ENCODE data around the gene CGREF1. TPM values are rescaled to one million over a fixed set of nuclear protein-coding genes. Genes with fewer than 3 reads are reported as not detected.

The CGREF1 gene
- total RNA-seq, 1 experiment from 2014 or later = 0.37 TPM

GRCh38 chr2:27158468-27158867 is 39.5 kb upstream of the CGREF1 start:
- 0 out of 2 replicates have a peak, but pooled peaks cover 5% of the 10 kb centered on the region for H3F3A ChIP-seq (ENCODE audit: insufficient read depth, low read depth)
- H2AFZ ChIP-seq = no peak overlapping the region
- no peak overlapping the region for H3K4me2 ChIP-seq
- no peak overlapping the region for H3K4me3 ChIP-seq
- 0 out of 2 replicates have a peak, but pooled peaks cover 5% of the 10 kb centered on the region for H3K4me1 ChIP-seq (replicated peaks; ENCODE audit: insufficient read depth)
- intact Hi-C loops (cut with micrococcal nuclease; ENCODE audit: unreplicated experiment) = no loop called here
- H3K79me2 ChIP-seq (ENCODE audit: low read depth) = no peaks in the 10 kb centered on the region
- no peak for DNase-seq
- H4K20me1 ChIP-seq (ENCODE audit: insufficient read depth) = no peaks in the 10 kb centered on the region
- H3K36me3 ChIP-seq (ENCODE audit: low read depth) = no peaks in the 10 kb centered on the region
- BruUV-seq (replicated peaks) = no TSS peak
- CTCF ChIA-PET = no interaction called here
- H3K9me3 ChIP-seq (ENCODE audit: insufficient read depth, low read depth) = no peaks in the 10 kb centered on the region
- no peaks in the 10 kb centered on the region for H3K9me2 ChIP-seq (ENCODE audit: insufficient read depth)
- POLR2A ChIA-PET (ENCODE audit: unreplicated experiment) = no interaction called here
- no peak overlapping the region for H3K27ac ChIP-seq
- H3K27me3 ChIP-seq (ENCODE audit: insufficient read depth, low read depth) = no peaks in the 10 kb centered on the region
- TF ChIP-seq EZH2 (IDR thresholded peaks at IDR 0.05; ENCODE audit: low read depth) = no peak

GRCh38 chr2:27155069-27155520 is 36.2 kb upstream of the CGREF1 start:
- CTCF ChIA-PET = no interaction called here
- no peaks in the 10 kb centered on the region for H3K36me3 ChIP-seq (ENCODE audit: low read depth)
- no peak overlapping the region for H3K4me3 ChIP-seq
- H3K4me2 ChIP-seq = no peak overlapping the region
- no peaks in the 10 kb centered on the region for H4K20me1 ChIP-seq (ENCODE audit: insufficient read depth)
- H3K9me3 ChIP-seq (ENCODE audit: insufficient read depth, low read depth) = no peaks in the 10 kb centered on the region
- no peak overlapping the region for H2AFZ ChIP-seq
- TF ChIP-seq EZH2 (IDR thresholded peaks at IDR 0.05; ENCODE audit: low read depth) (no peak), CTCF (conservative IDR thresholded peaks at IDR 0.05) (no peak)
- no peak overlapping the region for H3K27ac ChIP-seq
- intact Hi-C loops (cut with micrococcal nuclease; ENCODE audit: unreplicated experiment) = no loop called here
- H3K4me1 ChIP-seq (replicated peaks; ENCODE audit: insufficient read depth) = no peaks in the 10 kb centered on the region
- no peaks in the 10 kb centered on the region for H3K79me2 ChIP-seq (ENCODE audit: low read depth)
- no peak for DNase-seq
- no peaks in the 10 kb centered on the region for H3K9me2 ChIP-seq (ENCODE audit: insufficient read depth)
- BruUV-seq (replicated peaks) = no TSS peak
- H3F3A ChIP-seq (ENCODE audit: insufficient read depth, low read depth) = peaks cover 4% of the 10 kb centered on the region; the same call in 1 of the 2 replicates
- POLR2A ChIA-PET (ENCODE audit: unreplicated experiment) = interaction anchor here (0.6 kb wide), 1 partner anchor 57 kb away, joined by 4 read pairs; the partner anchor contains the start of genes ATRAID and SLC5A6
- no peaks in the 10 kb centered on the region for H3K27me3 ChIP-seq (ENCODE audit: insufficient read depth, low read depth)

DNA sequence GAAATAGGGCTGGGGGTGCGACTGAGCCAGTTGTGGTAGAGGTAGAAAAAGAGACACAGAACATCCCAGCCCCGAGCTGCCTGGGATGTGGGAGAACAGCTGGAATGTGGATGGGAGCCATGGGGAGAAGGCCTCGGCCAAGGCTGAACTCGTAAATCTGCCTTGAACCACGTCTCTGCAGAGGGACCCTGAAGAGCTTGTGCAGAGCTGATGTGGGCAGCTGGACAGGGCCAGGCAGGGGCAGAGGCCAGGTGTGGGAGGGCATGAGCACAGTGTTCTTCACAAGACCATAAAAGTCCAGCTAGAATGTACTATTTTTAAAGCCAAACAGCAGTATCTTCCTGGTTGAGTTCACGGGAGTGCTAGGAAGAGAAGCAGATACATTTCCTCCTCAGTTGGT is 35.6 kb upstream of the CGREF1 start:
- ChIA-PET POLR2A (ENCODE audit: unreplicated experiment) (interaction anchor here (0.6 kb wide), 1 partner anchor 58 kb away, joined by 4 read pairs; the partner anchor contains the start of genes ATRAID and SLC5A6), CTCF (no interaction called here)
- Histone ChIP-seq H3K27ac (no peak overlapping the region), H3K9me2 (ENCODE audit: insufficient read depth) (no peaks in the 10 kb centered on the region), H3K9me3 (ENCODE audit: insufficient read depth, low read depth) (no peaks in the 10 kb centered on the region), H3K4me1 (replicated peaks; ENCODE audit: insufficient read depth) (no peaks in the 10 kb centered on the region), H3K4me3 (no peak overlapping the region), H2AFZ (no peak overlapping the region), H3K4me2 (no peak overlapping the region), H4K20me1 (ENCODE audit: insufficient read depth) (no peaks in the 10 kb centered on the region), H3F3A (ENCODE audit: insufficient read depth, low read depth) (peaks cover 4% of the 10 kb centered on the region; the same call in 1 of the 2 replicates), H3K79me2 (ENCODE audit: low read depth) (no peaks in the 10 kb centered on the region), H3K36me3 (ENCODE audit: low read depth) (no peaks in the 10 kb centered on the region), H3K27me3 (ENCODE audit: insufficient read depth, low read depth) (no peaks in the 10 kb centered on the region)
- BruUV-seq (replicated peaks) = no TSS peak
- TF ChIP-seq CTCF (conservative IDR thresholded peaks at IDR 0.05) = no peak
- no peak for TF ChIP-seq EZH2 (IDR thresholded peaks at IDR 0.05; ENCODE audit: low read depth)
- intact Hi-C loops (cut with micrococcal nuclease; ENCODE audit: unreplicated experiment) = no loop called here
- DNase-seq = no peak

Measured in PC-9 (cell line).